Duodenal mucosa (tissue), 2 donors: ENCODE data around the gene ETV6.

Source experiments
- H3K27ac ChIP-seq: one replicate; pipeline ENCODE4 v1.7.0; 2013; ENCODE audit warnings: low read depth, low read length
- H3K27me3 ChIP-seq, 2 donors: one replicate each; pipeline ENCODE4 v1.7.0; 2013; ENCODE audit warnings: low read length in 2 of 2, control low read depth in 1 of 2; ENCODE audit not compliant: insufficient read depth in 2 of 2, control insufficient read depth in 1 of 2
- H3K36me3 ChIP-seq, 2 donors: one replicate each; pipeline ENCODE4 v1.7.0; 2013; ENCODE audit warnings: low read length in 2 of 2, control low read depth in 1 of 2; ENCODE audit not compliant: insufficient read depth in 2 of 2, control insufficient read depth in 1 of 2
- H3K4me1 ChIP-seq, 2 donors: one replicate each; pipeline ENCODE4 v1.7.0; 2013; ENCODE audit warnings: low read length in 2 of 2, control low read depth in 1 of 2; ENCODE audit not compliant: insufficient read depth in 2 of 2, control insufficient read depth in 1 of 2
- H3K4me3 ChIP-seq, 2 donors: one replicate each; pipeline ENCODE4 v1.7.0; 2013; ENCODE audit warnings: low read length in 2 of 2, low read depth in 1 of 2
- H3K9ac ChIP-seq, 2 donors: one replicate each; pipeline ENCODE4 v1.7.0; 2013; ENCODE audit warnings: low read length in 2 of 2, low read depth in 1 of 2
- H3K9me3 ChIP-seq, 2 donors: one replicate each; pipeline ENCODE4 v1.7.0; 2013; ENCODE audit warnings: low read length in 2 of 2, control low read depth in 1 of 2; ENCODE audit not compliant: control insufficient read depth in 1 of 2

Gene ETV6

GRCh38 chr12:11793921-11794710 is 144.6 kb downstream of the ETV6 start:
- H3K27ac ChIP-seq, result no peak overlapping the region
- peaks cover 25 to 35% of the 10 kb centered on the region in 2 donors for H3K4me1 ChIP-seq

GRCh38 chr12:11794751-11795150 is 145.3 kb downstream of the ETV6 start:
- no peaks in the 10 kb centered on the region for H3K36me3 ChIP-seq
- H3K9me3 ChIP-seq, result no peaks in the 10 kb centered on the region
- no peak overlapping the region for H3K4me3 ChIP-seq
- H3K4me1 ChIP-seq, result peaks cover 25 to 36% of the 10 kb centered on the region in 2 donors
- H3K27me3 ChIP-seq, result no peaks in the 10 kb centered on the region
- no peak overlapping the region for H3K27ac ChIP-seq
- H3K9ac ChIP-seq, result no peak overlapping the region

More at GRCh38 chr12:11793921-11794710, 144.6 kb downstream of the ETV6 start:
- Histone ChIP-seq H3K9me3 (no peaks in the 10 kb centered on the region), H3K4me3 (no peak overlapping the region), H3K9ac (no peak overlapping the region), H3K36me3 (no peaks in the 10 kb centered on the region), H3K27me3 (no peaks in the 10 kb centered on the region)

GRCh38 chr12:11795192-11795912 is 145.9 kb downstream of the ETV6 start:
- Histone ChIP-seq H3K4me1 (peaks cover 25 to 36% of the 10 kb centered on the region in 2 donors), H3K36me3 (no peaks in the 10 kb centered on the region), H3K27me3 (no peaks in the 10 kb centered on the region), H3K9me3 (no peaks in the 10 kb centered on the region), H3K27ac (no peak overlapping the region), H3K9ac (no peak overlapping the region), H3K4me3 (no peak overlapping the region)

GRCh38 chr12:11795913-11796459 is 146.5 kb downstream of the ETV6 start:
- Histone ChIP-seq H3K27me3 (no peaks in the 10 kb centered on the region), H3K27ac (no peak overlapping the region), H3K9ac (no peak overlapping the region), H3K4me3 (no peak overlapping the region), H3K4me1 (peaks cover 25 to 36% of the 10 kb centered on the region in 2 donors), H3K9me3 (no peaks in the 10 kb centered on the region), H3K36me3 (no peaks in the 10 kb centered on the region)

GRCh38 chr12:11797317-11797913 is 147.9 kb downstream of the ETV6 start:
- peak overlapping the region; percentile 22 for H3K27ac ChIP-seq
- H3K4me1 ChIP-seq, result peaks cover 25 to 36% of the 10 kb centered on the region in 2 donors
- no peak overlapping the region for H3K4me3 ChIP-seq
- H3K27me3 ChIP-seq, result no peaks in the 10 kb centered on the region
- no peaks in the 10 kb centered on the region for H3K9me3 ChIP-seq
- H3K36me3 ChIP-seq, result peaks cover 0 to 3% of the 10 kb centered on the region in 2 donors
- H3K9ac ChIP-seq, result no peak overlapping the region

- no peaks in the 10 kb centered on the region for H3K9me3 ChIP-seq
- H3K36me3 ChIP-seq, result peaks cover 0 to 3% of the 10 kb centered on the region in 2 donors
- no peak overlapping the region for H3K9ac ChIP-seq
- H3K4me3 ChIP-seq, result no peak overlapping the region
- no peaks in the 10 kb centered on the region for H3K27me3 ChIP-seq
- H3K27ac ChIP-seq, result no peak overlapping the region
- H3K4me1 ChIP-seq, result peaks cover 25 to 36% of the 10 kb centered on the region in 2 donors
These were observed 148.7 kb downstream of the ETV6 start for GRCh38 chr12:11798006-11798708.

- no peak overlapping the region for H3K4me3 ChIP-seq
- H3K9ac ChIP-seq, result no peak overlapping the region
- H3K27me3 ChIP-seq, result no peaks in the 10 kb centered on the region
- no peak overlapping the region for H3K27ac ChIP-seq
- H3K4me1 ChIP-seq, result peaks cover 25 to 35% of the 10 kb centered on the region in 2 donors
- no peaks in the 10 kb centered on the region for H3K9me3 ChIP-seq
- H3K36me3 ChIP-seq, result peaks cover 0 to 3% of the 10 kb centered on the region in 2 donors
These were observed 149.5 kb downstream of the ETV6 start for GRCh38 chr12:11798856-11799501.

GRCh38 chr12:11799502-11799873 is 150.0 kb downstream of the ETV6 start:
- Histone ChIP-seq H3K4me1 (peaks cover 19 to 30% of the 10 kb centered on the region in 2 donors), H3K9ac (no peak overlapping the region), H3K4me3 (no peak overlapping the region), H3K9me3 (no peaks in the 10 kb centered on the region), H3K36me3 (peaks cover 0 to 3% of the 10 kb centered on the region in 2 donors), H3K27ac (no peak overlapping the region), H3K27me3 (no peaks in the 10 kb centered on the region)

- peaks cover 3 to 19% of the 10 kb centered on the region in 2 donors for H3K4me1 ChIP-seq
- H3K36me3 ChIP-seq, result peaks cover 0 to 3% of the 10 kb centered on the region in 2 donors
- no peak overlapping the region for H3K4me3 ChIP-seq
- no peaks in the 10 kb centered on the region for H3K27me3 ChIP-seq
- no peak overlapping the region for H3K27ac ChIP-seq
- no peaks in the 10 kb centered on the region for H3K9me3 ChIP-seq
- H3K9ac ChIP-seq, result no peak overlapping the region
These were observed 152.2 kb downstream of the ETV6 start for GRCh38 chr12:11801643-11802042.
